Thyroid gland (tissue), 4 donors: ENCODE measurements around the gene LIPM.

ENCODE experiments used
- POLR2A ChIP-seq, 2 donors: fragments of 450-650 bp; IDR thresholded peaks; one replicate each; pipeline ENCODE4 v1.6.1; 2017; ENCODE audit warnings: antibody characterized with exemption in 2 of 2, mild to moderate bottlenecking in 2 of 2, moderate library complexity in 1 of 2
- TF ChIP-seq, protein P1 (sequence below), 6 experiments: fragments of 200-600 bp in 3 of 6; fragments of 450-650 bp in 3 of 6; sonication (generic) in 3 of 6; IDR thresholded peaks; one replicate each; pipeline ENCODE4 v1.5.1; 2016 to 2019; ENCODE audit warnings: antibody characterized with exemption in 6 of 6, mild to moderate bottlenecking in 2 of 6, inconsistent platforms in 1 of 6, moderate library complexity in 1 of 6

DNA sequence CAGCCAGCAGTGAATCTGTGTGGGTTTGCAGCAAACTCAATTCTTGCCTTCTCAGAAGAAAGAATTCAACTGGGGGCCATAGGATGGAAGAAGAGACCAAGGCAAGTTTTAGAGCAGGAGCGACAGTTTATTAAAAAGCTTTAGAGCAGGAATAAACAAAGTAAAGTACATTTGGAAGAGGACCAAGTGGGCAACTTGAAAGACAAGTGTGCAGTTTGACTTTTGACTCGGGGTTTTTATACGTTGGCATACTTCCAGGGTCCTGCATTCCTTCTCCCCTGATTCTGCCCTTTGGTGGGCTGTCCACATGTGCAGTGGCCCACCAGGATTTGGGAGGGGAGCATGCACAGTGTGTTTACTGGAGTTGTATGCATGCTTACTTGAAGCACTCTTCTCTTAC is 52.2 kb downstream of the LIPM start:
- TF ChIP-seq, protein P1, sequence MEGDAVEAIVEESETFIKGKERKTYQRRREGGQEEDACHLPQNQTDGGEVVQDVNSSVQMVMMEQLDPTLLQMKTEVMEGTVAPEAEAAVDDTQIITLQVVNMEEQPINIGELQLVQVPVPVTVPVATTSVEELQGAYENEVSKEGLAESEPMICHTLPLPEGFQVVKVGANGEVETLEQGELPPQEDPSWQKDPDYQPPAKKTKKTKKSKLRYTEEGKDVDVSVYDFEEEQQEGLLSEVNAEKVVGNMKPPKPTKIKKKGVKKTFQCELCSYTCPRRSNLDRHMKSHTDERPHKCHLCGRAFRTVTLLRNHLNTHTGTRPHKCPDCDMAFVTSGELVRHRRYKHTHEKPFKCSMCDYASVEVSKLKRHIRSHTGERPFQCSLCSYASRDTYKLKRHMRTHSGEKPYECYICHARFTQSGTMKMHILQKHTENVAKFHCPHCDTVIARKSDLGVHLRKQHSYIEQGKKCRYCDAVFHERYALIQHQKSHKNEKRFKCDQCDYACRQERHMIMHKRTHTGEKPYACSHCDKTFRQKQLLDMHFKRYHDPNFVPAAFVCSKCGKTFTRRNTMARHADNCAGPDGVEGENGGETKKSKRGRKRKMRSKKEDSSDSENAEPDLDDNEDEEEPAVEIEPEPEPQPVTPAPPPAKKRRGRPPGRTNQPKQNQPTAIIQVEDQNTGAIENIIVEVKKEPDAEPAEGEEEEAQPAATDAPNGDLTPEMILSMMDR (IDR thresholded peaks at IDR 0.05), result no peak
- no peak for TF ChIP-seq POLR2A (IDR thresholded peaks at IDR 0.05)
